ENCODE measurements around the gene NREP.

DNA sequence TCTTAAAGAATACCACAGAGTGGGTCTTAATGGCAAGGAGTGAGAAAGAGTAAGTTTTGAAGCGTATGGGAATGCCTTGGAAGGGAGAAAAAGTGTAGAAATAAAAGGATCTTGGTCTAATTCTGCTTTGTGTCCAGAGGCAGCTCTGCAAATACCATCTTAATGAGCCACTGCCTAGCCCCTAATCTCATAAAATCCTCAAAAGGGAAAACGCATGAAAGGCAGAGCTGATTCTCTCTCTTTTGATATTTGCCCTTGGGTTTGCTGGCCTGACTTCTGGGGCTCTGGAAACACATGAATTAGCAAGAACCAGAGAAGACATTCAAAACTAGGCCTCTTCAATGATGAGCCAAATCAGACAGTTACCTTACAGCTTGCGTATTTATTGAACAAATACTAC, 28.1 kb downstream of the NREP start:
- TF ChIP-seq, protein P1, sequence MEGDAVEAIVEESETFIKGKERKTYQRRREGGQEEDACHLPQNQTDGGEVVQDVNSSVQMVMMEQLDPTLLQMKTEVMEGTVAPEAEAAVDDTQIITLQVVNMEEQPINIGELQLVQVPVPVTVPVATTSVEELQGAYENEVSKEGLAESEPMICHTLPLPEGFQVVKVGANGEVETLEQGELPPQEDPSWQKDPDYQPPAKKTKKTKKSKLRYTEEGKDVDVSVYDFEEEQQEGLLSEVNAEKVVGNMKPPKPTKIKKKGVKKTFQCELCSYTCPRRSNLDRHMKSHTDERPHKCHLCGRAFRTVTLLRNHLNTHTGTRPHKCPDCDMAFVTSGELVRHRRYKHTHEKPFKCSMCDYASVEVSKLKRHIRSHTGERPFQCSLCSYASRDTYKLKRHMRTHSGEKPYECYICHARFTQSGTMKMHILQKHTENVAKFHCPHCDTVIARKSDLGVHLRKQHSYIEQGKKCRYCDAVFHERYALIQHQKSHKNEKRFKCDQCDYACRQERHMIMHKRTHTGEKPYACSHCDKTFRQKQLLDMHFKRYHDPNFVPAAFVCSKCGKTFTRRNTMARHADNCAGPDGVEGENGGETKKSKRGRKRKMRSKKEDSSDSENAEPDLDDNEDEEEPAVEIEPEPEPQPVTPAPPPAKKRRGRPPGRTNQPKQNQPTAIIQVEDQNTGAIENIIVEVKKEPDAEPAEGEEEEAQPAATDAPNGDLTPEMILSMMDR (IDR thresholded peaks at IDR 0.05): no peak
- TF ChIP-seq, protein P2, sequence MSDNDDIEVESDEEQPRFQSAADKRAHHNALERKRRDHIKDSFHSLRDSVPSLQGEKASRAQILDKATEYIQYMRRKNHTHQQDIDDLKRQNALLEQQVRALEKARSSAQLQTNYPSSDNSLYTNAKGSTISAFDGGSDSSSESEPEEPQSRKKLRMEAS (CRISPR knock-in tag; IDR thresholded peaks at IDR 0.05): no peak
- TF ChIP-seq ZNF232 (CRISPR knock-in tag; IDR thresholded peaks at IDR 0.05) (no peak), CBFB (CRISPR knock-in tag; IDR thresholded peaks at IDR 0.05; ENCODE audit: low read depth) (no peak), ATF1 (CRISPR knock-in tag; IDR thresholded peaks at IDR 0.05) (no peak), ZNF219 (CRISPR knock-in tag; IDR thresholded peaks at IDR 0.05; ENCODE audit: borderline replicate concordance) (no peak), NR1H2 (CRISPR knock-in tag; IDR thresholded peaks at IDR 0.05) (no peak), SP1 (CRISPR knock-in tag; conservative IDR thresholded peaks at IDR 0.05) (no peak)
- TF ChIP-seq, protein P3, sequence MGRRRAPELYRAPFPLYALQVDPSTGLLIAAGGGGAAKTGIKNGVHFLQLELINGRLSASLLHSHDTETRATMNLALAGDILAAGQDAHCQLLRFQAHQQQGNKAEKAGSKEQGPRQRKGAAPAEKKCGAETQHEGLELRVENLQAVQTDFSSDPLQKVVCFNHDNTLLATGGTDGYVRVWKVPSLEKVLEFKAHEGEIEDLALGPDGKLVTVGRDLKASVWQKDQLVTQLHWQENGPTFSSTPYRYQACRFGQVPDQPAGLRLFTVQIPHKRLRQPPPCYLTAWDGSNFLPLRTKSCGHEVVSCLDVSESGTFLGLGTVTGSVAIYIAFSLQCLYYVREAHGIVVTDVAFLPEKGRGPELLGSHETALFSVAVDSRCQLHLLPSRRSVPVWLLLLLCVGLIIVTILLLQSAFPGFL (CRISPR knock-in tag; IDR thresholded peaks at IDR 0.05; ENCODE audit: borderline replicate concordance): no peak

Measured in WTC11 (cell line).